Activated CD4-positive, alpha-beta T cell treated with anti-CD3 and anti-CD28 coated beads, Interleukin-2, amount 50 U/mL, for 48 hours (primary cell): ENCODE results near the gene PRR33.

ENCODE experiments used
- DNase-seq, 2 experiments: peaks; one replicate each; pipeline ENCODE4 v3.0.0-alpha.2; 2020

Gene PRR33

DNA sequence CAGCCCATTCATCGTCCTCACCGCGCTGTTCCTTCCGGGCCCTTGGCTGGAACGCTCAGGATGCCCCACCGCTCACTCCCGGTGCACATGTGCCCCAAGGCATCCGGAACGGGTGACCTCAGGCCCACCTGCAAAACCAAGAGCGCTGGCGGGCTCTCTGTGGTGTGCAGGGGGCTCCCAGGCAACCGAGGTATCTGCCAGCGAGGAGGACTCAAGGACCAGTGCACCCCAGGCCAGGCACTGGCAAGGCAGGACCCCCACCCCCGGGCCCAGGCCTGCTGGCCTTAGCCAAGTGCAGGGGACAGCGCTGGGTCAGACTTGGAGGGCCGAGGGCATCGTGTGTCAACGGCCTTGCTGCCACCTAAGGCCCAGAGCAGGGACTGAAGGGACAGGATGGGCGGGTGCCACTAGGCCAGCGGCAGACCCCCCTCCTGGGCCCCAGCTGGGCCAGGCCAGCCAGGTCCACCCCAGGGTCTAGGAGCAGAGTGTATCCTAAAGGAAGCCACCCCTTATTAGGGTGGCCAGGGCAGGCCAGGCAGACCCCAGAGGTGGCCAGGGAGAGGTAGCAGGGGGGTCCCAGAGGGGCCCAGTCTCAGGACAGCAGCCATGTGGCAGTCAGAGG is 36.3 kb upstream of the PRR33 start:
- DNase-seq, result no peak

GRCh38 chr11:1927026-1927847 is 35.5 kb upstream of the PRR33 start:
- DNase-seq, result no peak

GRCh38 chr11:1926156-1927025 is 34.7 kb upstream of the PRR33 start:
- DNase-seq, result no peak

GRCh38 chr11:1925373-1926155 is 33.9 kb upstream of the PRR33 start:
- no peak for DNase-seq

GRCh38 chr11:1924646-1925372 is 33.1 kb upstream of the PRR33 start:
- DNase-seq, result no peak

- no peak for DNase-seq
Measured at GRCh38 chr11:1924181-1924580, 32.5 kb upstream of the PRR33 start.

DNA sequence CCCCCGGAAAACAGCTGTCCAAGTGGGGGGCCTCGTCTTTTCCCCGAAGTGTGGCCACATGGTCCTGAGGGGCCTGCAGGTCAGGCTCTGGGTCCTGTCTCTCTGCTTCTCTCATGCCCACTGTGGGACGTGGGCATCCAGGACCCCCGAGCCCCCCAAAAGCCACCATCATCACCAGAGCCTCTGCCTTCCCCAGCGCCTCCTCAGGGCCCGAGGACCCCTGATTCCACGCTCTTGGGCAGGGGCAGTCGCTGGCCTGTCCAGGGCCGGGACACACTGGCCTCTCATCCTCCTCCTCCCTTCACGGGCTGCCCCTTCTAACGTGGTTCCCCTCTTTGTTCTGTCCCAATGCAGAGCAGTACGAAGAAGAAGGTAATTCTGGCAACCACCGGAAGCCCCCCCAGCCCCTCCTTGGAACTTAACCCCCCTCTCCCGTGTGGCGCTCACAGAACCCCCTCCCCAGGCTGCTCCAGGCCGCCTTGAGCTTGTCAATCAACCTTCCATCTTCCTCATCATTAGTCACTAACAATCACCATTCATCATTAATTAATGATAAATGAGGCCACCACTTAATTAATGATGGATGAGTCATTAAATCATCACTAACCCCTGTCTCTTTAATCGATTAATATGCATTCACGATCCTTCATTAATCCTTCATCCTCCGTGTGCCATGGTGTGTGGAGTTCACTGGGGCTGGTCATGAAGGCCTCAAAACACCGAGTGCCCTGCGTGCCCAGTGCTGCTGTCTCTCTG is 31.7 kb upstream of the PRR33 start:
- no peak for DNase-seq

- no peak for DNase-seq
Measured at GRCh38 chr11:1922481-1923081, 30.9 kb upstream of the PRR33 start.

DNA sequence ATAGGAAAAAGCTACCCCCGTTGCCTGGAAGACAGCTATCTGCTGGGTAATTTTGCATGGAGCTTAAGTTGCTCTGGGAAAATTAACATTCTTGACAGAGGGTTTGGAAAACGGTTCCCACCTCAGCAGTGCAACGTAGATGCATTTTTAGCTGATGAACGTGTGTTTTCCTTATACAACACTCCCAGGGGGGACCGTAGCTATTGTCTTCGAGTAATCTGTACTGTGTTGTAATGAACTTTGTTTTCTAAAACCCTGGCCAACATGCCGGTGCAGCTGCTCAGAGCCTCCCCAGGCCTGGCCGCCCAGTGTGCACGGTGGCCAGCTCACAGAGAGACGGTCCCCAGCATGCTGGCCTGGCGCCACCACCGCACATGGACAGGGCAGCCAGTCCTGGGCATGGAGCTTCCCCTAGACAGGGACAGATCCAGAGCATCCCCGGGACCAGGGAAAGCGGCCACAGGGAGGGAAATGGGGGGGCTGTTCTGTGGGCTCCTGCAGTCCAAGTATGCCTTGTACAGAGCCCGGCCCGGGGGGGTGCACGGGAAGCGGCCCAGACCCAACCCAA is 30.0 kb upstream of the PRR33 start:
- no peak for DNase-seq

DNA sequence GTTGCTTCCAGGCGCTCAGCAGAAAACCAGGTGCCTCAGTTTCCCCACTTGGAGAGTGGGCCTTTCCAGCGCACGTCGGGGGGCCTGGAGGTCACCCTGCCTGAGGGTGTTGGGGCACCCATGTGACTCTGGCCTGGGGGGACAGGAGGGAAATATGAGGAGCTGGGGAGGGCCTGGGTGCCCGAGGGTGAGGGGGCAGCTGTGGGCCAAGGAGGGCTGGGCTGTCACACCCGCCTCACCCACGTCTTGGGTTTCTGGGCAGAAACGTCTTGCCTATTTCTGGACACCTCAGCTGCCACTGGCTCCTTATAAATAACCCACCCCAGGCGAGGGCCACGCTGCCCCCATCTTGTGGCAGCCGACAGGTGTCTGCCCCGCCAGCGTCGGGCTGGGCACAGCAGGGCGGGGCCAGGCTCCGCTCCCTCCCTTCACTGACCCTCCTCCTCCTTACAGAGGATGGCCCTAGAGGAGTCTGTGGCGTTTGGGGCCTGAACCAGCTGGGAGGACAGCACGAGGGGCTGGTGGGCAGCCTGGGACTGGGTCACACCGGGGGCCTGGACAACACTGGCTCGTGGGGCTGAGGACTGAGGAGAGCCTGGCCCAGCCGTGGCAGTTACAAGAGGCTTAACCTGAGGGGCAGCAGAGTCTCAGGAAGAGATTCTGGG is 29.3 kb upstream of the PRR33 start:
- DNase-seq, result no peak

DNA sequence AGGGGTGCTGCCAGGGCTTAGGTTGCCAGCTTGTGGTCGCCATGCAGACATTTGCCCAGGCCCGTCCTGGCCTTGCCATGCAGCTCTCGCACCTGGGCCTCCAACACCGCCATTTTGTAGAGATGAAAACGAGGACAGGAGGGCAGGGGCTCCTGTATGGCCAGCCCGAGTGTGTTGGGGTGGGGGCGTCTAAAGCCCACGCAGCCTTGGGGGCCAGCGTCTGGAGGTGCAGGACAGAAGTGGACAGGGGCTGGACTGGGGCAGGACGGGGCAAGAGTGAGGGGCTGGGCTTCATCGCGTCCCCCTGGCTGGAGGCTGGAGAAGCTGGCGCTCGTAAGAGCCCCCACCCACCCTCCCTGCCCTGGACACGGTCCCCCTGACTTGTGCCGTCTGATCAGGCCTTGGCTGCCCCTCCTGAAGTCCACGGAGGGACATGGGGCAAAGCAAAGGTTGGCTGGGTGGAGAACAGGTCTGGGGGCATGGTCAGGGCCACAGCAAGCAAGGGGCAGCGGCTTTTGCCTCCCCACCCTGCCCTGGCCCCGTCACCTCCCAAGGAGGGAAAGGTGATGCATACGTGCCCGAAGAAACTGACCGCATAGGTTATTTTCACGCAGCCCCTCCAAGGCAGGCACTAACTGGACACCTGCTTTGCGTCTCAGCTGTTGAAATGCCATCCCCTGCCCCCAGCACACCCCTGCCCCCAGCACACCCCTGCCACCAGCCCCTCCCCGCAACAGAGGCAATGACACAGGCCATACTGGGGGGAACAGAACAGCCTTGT is 28.6 kb upstream of the PRR33 start:
- no peak for DNase-seq

DNA sequence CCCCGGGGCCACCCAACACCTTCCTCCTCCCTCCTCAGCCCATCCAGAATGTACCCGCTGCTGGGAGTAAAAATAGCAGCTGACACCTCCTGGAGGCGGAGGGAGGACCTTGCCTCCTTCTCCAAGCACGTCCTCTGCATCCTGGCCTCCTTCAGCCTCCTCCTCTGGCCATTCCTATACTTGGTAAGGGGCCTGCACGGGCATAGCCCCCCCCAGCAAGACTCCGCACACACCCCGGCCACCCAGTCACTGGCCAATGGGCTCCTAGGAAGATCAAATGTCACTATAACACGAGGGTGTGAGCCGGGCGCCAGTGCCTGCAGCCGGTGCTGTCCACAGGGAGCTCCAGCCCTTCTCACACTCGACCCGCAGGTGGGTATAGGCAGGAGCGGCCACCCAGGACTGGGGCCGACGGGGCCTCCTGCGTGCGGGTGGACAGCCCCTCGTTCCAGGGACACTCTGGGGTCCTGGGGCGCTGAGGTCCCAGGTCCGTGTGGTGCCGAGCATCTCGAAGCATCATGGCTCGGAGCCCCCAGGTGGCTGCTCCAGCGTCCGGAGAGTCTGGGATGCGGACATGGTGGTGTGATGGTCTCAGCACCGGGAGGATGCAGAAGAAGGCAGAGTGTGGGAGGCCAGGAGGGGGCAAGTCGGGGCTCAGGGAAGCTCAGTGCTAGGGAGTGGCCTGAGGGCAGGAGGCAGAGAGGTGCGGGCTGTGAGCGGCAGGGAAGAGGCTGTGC is 27.9 kb upstream of the PRR33 start, which contains the start of gene TNNT3:
TNNT3 (plus strand) TSS at position 313 of the 737 bp plus-strand sequence. CDS start 3,172 bp downstream, outside the sequence.
- DNase-seq, result no peak

DNA sequence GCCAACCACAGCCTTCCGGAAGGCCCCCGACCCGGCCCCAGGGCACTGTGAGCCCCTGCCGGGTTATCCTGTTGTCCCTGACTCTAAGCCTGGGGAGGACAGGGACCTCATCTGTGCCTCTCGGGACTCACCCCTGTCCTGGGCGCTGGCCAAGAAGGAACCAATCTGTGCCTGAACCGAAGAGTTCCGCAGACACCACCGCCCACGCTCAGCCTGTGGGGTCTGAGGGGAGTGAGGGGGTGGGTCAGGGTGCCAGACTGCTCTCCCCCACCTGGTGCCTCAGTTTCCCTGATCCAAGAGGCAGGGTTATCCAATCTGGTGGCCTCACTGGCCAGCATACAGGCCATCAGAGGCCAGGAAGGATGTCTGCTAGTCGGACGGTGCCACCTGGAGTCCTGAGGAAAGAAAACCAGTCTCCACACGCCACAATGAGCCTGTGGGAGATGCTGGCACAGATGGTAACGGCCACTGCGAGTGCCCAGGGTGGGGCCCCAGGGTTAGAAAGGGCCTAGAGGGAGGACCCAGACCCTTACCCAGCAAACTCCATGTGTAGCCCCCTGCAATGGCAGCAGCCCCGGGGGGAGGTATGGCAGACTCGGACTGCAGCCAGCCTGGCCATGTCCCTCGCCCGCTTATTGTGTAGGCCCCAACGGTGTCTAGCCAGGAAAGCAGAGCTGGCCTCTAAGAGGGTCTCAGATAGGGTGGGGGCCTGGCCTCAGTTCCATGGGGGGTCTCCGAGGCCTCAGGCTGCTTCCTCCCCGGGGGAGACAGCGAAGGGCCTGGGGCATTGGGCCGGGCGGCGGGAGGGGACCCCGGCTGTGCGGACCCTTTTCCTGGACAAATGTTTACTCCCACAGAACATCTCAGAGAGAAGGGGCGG is 27.0 kb upstream of the PRR33 start:
- DNase-seq, result peak in 1 of 2 experiments; percentile 27

DNA sequence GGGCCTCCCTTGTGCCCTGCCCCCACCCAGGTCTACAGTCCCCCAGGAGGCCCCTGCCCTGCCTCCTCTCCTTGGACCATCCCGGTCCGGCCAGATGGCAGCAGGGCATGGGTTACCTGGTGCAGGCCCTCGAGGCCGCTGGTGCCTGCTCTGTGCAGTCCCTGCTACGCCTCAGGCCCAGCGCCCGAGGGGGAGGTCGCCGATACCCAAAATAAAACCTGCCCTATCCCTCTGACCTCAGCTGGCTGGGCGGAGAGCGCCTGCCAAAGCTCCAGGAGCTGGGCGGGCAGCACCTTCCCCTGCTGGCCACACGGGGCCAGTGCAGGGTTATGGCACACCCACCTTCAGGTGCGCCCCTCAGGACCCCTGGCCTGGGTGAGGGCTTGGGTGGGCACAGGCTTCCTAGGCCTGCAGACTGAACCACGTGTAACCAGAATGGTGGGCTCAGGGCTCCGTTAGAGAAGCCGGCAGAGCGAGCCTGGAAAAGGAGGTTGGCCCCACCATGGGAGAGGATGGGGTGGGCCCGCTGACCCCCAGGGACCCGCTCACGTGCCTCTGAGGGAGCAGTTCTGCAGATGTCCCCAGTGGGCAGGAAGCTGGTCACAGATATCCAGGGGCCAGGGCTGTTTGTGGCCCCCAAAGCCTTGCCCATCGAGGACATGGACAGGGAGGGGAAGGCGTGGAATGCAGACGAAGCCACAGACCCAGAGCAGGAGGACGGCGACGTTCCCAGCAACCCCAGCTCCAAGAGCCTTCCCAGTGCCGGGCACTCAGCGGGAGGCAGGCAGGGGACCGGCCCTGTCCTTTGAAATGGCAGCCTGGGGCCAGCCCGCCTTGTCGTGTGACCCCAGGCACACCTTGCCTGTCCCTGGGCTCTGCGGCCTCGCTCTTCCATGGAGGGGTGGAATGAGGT is 26.1 kb upstream of the PRR33 start:
- DNase-seq, result no peak

- no peak for DNase-seq
Measured at GRCh38 chr11:1916986-1917522, 25.4 kb upstream of the PRR33 start.
